ENCODE data around the gene CCL2.

CCL2 gene

DNA sequence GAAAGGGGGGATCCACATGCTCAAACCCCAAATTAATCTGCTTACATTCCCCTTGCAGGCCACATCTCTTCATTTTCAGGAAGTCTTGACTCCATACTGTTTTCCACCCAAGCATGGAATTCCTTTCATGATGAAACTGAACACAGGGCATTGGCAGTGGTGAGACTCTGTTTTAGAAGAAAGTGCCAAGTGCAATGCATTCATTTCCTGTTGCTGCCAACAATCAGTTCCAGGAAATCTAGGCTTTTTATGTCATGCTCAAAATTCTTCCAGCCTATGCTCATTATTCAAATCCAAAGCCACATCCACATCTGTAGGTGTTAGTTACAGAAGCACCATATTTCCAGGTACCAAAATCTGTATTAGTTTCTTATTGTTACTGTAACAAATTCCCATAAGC is 4.1 kb downstream of the CCL2 start:
- TF ChIP-seq, protein P1, sequence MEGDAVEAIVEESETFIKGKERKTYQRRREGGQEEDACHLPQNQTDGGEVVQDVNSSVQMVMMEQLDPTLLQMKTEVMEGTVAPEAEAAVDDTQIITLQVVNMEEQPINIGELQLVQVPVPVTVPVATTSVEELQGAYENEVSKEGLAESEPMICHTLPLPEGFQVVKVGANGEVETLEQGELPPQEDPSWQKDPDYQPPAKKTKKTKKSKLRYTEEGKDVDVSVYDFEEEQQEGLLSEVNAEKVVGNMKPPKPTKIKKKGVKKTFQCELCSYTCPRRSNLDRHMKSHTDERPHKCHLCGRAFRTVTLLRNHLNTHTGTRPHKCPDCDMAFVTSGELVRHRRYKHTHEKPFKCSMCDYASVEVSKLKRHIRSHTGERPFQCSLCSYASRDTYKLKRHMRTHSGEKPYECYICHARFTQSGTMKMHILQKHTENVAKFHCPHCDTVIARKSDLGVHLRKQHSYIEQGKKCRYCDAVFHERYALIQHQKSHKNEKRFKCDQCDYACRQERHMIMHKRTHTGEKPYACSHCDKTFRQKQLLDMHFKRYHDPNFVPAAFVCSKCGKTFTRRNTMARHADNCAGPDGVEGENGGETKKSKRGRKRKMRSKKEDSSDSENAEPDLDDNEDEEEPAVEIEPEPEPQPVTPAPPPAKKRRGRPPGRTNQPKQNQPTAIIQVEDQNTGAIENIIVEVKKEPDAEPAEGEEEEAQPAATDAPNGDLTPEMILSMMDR (IDR thresholded peaks at IDR 0.05; ENCODE audit: control insufficient read depth, extremely low read depth, insufficient read depth) = no peak
- no peak overlapping the region for H3K4me3 ChIP-seq (ENCODE audit: low read depth, low read length)
- DNase-seq (ENCODE audit: low read depth) = no peak

DNA sequence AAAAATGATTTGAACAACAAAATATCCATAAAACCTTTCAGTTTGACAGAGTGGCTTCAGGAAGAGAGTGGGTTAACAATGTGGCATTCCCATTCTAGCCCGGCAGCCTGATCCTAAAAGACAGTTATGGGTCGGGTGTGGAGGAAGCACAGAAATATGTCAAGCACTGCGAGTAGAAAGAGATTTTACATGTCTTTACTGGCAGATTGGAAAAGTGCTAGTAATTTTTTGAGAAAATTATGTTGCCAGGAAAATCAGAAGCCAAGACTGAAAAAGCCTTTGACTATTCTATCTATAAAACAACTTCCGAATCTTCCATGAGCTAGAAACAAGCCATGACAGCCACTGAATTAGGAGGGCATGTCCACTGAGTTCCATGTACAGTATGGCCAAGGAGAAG is 5.8 kb downstream of the CCL2 start:
- no peak overlapping the region for H3K4me3 ChIP-seq (ENCODE audit: low read depth, low read length)
- DNase-seq (ENCODE audit: low read depth) = no peak
- TF ChIP-seq, protein P1 (IDR thresholded peaks at IDR 0.05; ENCODE audit: control insufficient read depth, extremely low read depth, insufficient read depth) = no peak

DNA sequence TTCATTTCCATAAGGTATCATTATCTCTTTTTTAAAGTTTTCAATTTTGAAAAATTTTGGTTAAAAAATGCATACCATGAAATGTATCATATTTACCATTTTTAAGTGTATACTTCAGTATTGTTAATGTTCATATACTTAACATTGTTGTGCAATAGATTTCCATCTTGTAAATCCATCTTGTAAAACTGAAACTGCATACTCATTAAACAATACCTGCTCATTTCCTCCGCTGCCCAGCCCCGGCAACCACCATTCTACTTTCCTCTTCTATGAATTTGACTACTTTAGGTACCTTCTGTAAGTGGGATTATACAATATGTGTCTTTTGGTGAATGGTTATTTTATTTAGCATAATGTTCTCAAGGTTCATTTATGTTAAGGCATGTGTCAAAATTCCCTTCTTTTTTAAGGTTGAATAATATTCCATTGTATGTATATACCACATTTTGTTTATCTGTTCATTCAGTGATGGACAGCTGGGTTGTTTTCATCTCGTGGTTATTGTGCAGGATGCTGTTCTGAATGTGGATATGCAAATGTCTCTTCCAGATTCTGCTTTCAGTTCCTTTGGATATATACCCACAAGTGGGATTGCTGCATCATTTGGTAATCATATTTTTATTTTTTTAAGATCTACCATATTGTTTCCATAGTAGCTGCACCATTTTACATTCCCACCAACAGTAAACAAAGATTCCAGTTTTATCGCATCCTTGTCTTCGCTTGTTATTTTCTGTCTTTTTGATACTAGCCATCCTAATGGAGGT is 6.7 kb downstream of the CCL2 start:
- peak; percentile 31 for DNase-seq (ENCODE audit: low read depth)
- TF ChIP-seq, protein P1 (IDR thresholded peaks at IDR 0.05; ENCODE audit: control insufficient read depth, extremely low read depth, insufficient read depth) = no peak
- H3K4me3 ChIP-seq (ENCODE audit: low read depth, low read length) = no peak overlapping the region

DNA sequence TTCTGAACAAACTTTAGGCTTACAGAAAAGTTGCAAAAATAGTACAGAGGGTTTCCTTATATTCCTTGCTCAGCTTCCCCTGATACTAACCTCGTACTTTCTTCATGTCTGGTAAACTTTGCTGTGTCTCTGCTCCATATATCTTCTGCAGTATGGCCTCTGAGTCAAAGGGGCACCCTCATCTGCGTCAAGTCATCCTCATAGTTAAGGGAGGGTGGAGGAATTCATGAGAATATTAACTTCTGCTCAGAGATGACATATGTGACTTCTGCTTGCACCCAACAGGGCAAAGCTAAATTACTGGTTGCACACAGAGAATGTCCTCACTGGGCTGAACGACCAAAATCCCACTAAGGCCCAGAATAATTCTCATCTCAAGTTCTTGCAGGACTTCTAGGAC is 10.6 kb downstream of the CCL2 start:
- TF ChIP-seq, protein P1 (IDR thresholded peaks at IDR 0.05; ENCODE audit: control insufficient read depth, extremely low read depth, insufficient read depth) = no peak
- DNase-seq (ENCODE audit: low read depth) = no peak
- no peak overlapping the region for H3K4me3 ChIP-seq (ENCODE audit: low read depth, low read length)

DNA sequence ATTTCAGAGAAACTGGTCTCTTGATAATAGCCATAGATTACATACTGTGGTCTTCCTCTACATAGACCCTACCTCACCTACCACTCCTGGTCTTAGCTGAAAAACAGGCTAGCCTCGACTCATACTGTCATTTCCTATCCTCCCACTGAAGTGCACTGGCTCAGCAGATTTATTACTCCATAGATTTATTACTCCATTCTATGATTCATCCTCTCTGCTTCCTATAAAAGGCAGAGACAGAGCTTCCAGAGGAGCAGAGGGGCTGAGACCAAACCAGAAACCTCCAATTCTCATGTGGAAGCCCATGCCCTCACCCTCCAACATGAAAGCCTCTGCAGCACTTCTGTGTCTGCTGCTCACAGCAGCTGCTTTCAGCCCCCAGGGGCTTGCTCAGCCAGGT is 14.9 kb downstream of the CCL2 start, which contains the start of gene CCL7:
Gene CCL7, plus strand, starts transcription at position 253 of the 400 bp plus-strand sequence. Its CDS starts 70 bp downstream, at position 323.
- DNase-seq (ENCODE audit: low read depth) = no peak
- TF ChIP-seq, protein P1 (IDR thresholded peaks at IDR 0.05; ENCODE audit: control insufficient read depth, extremely low read depth, insufficient read depth) = no peak
- no peak within 1 kb of the TSS for H3K4me3 ChIP-seq (ENCODE audit: low read depth, low read length)

DNA sequence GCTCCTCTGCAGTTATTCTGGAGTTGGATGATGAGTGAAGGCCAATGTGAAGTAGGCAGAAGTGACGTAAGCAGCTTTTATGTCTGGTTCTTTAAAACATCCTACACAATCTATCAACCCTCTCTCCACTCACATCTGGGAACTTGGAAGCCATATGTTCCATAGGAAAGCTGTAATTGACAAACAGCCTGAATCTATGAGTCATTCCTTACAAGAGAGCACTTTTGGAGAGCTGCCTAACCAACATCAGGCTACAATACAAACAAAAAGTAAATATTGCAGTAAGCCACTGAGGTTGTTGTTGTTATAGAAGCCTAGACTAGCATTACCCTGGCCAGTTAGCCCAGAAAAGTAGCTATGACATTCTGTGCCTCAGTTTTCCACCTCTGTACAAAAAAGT is 20.8 kb downstream of the CCL2 start:
- peak; percentile 36 for DNase-seq (ENCODE audit: low read depth)
- H3K4me3 ChIP-seq (ENCODE audit: low read depth, low read length) = no peak overlapping the region
- TF ChIP-seq, protein P1 (IDR thresholded peaks at IDR 0.05; ENCODE audit: control insufficient read depth, extremely low read depth, insufficient read depth) = no peak

DNA sequence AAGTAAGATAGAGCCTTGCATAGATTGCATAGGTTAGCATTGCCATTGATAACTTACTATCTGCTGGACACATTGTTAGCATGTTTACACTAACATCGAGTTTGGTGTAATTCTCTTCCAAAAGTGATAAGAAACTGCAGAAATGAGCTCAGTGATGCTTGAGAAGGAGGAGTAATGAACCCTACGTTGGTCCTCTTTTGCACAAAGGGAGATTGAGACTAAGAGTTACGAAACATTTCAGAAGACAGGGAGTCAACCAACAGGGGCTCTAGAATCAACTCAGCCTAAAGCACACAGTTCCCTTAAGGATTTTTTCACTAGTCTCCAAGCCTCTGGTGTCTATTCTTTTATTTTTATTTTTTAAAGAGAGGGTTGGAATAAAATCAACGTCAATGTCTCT is 21.7 kb downstream of the CCL2 start:
- TF ChIP-seq, protein P1 (IDR thresholded peaks at IDR 0.05; ENCODE audit: control insufficient read depth, extremely low read depth, insufficient read depth) = no peak
- no peak overlapping the region for H3K4me3 ChIP-seq (ENCODE audit: low read depth, low read length)
- no peak for DNase-seq (ENCODE audit: low read depth)
